ENCODE measurements around the gene SDF2L1.
"Not testable (repeated sequence)": the region's sequence is repeated elsewhere in the genome, so short reads cannot be mapped to it uniquely, and the experiment has no call there.

Gene SDF2L1

GRCh38 chr22:21688706-21689381 lies 46.7 kb downstream of the SDF2L1 start:
- no peak for DNase-seq

GRCh38 chr22:21690401-21690801 lies 48.3 kb downstream of the SDF2L1 start:
- no peak for DNase-seq

GRCh38 chr22:21691816-21692215 lies 49.7 kb downstream of the SDF2L1 start:
- DNase-seq, result no peak

GRCh38 chr22:21692856-21693255 lies 50.8 kb downstream of the SDF2L1 start:
- not testable (repeated sequence) for DNase-seq

- no peak for DNase-seq
Observed at GRCh38 chr22:21693333-21693998, 51.4 kb downstream of the SDF2L1 start.

Data from T1000 (cell line).